Bronchial epithelial cell (primary cell): ENCODE measurements around the gene TRPM5. TPM values are rescaled to one million over a fixed set of nuclear protein-coding genes. Genes with fewer than 3 reads are reported as not detected.

Source experiments
- DNase-seq: peaks from one replicate; pipeline ENCODE4 v3.0.0-alpha.2; 2010; ENCODE audit warnings: low read depth
- FAIRE-seq: peaks from 2 replicates; lab custom pipeline; 2011; peaks lifted over from hg19 to GRCh38; lab: Jason Lieb, UNC
- H3K27me3 ChIP-seq: 2 replicates; pipeline ENCODE4 v1.5.1; 2011; ENCODE audit warnings: low read length; ENCODE audit not compliant: control insufficient read depth, insufficient read depth
- H3K36me3 ChIP-seq: 2 replicates; pipeline ENCODE4 v1.5.1; 2011; ENCODE audit warnings: low read length; ENCODE audit not compliant: control insufficient read depth, insufficient read depth
- H3K4me3 ChIP-seq: 2 replicates; pipeline ENCODE4 v1.5.1; 2011; ENCODE audit warnings: mild to moderate bottlenecking, low read depth, low read length, control low read depth
- CTCF ChIP-seq: IDR thresholded peaks from 2 replicates; pipeline ENCODE4 v1.5.1; 2011; ENCODE audit warnings: mild to moderate bottlenecking, moderate library complexity, low read length, control low read depth, inconsistent platforms; ENCODE audit not compliant: insufficient read depth, severe bottlenecking
- total RNA-seq: library from RNA; depleted of rRNA; stranded (reverse); fragments of >200 nt; gene quantifications from 2 replicates; pipeline ENCODE4 v1.2.1, GENCODE V29; 2014

Gene TRPM5
- total RNA-seq, result not detected in 2 replicates

- Histone ChIP-seq H3K4me3 (peak within 1 kb of the TSS; percentile 23), H3K27me3 (peaks cover 5% of the 10 kb centered on the region), H3K36me3 (no peaks in the 10 kb centered on the region)
- no peak for DNase-seq
- no peak for FAIRE-seq
- TF ChIP-seq CTCF, result no peak
Observed at GRCh38 chr11:2443881-2444820, at the start of gene TRPM5. Gene TRPM5 (minus strand): TSS chr11:2444514. CDS start chr11:2423036, 21,478 bp downstream.

GRCh38 chr11:2489083-2489482 lies 44.8 kb upstream of the TRPM5 start:
- Histone ChIP-seq H3K4me3 (no peak overlapping the region), H3K27me3 (no peaks in the 10 kb centered on the region), H3K36me3 (no peaks in the 10 kb centered on the region)
- no peak for TF ChIP-seq CTCF
- no peak for DNase-seq
- FAIRE-seq, result no peak

- Histone ChIP-seq H3K36me3 (no peaks in the 10 kb centered on the region), H3K27me3 (no peaks in the 10 kb centered on the region), H3K4me3 (no peak overlapping the region)
- DNase-seq (no peak), FAIRE-seq (no peak)
- TF ChIP-seq CTCF, result no peak
Observed at GRCh38 chr11:2488004-2488403, 43.7 kb upstream of the TRPM5 start.

GRCh38 chr11:2484576-2485125 lies 40.3 kb upstream of the TRPM5 start:
- H3K27me3 ChIP-seq, result no peaks in the 10 kb centered on the region
- FAIRE-seq (no peak), DNase-seq (no peak)
- no peaks in the 10 kb centered on the region for H3K36me3 ChIP-seq
- no peak overlapping the region for H3K4me3 ChIP-seq
- TF ChIP-seq CTCF, result no peak

GRCh38 chr11:2483426-2483825 lies 39.1 kb upstream of the TRPM5 start:
- FAIRE-seq (peak; percentile 36), DNase-seq (no peak)
- no peak overlapping the region for H3K4me3 ChIP-seq
- no peaks in the 10 kb centered on the region for H3K27me3 ChIP-seq
- no peaks in the 10 kb centered on the region for H3K36me3 ChIP-seq
- no peak for TF ChIP-seq CTCF
